Testis (tissue), 3 donors: Measurements from ENCODE around the gene ZNF362. TPM values are rescaled to one million over a fixed set of nuclear protein-coding genes. Genes with fewer than 3 reads are reported as not detected.
"Not testable (repeated sequence)": the region's sequence is repeated elsewhere in the genome, so short reads cannot be mapped to it uniquely, and the experiment has no call there.

Source experiments
- DNase-seq: peaks from one replicate; pipeline ENCODE4 v3.0.0-alpha.2; 2019
- H3K27ac ChIP-seq, 2 donors: fragments of 200-600 bp; sonication (generic); one replicate each; pipeline ENCODE4 v1.5.1; 2019
- H3K27me3 ChIP-seq: fragments of 200-600 bp; sonication (generic); one replicate; pipeline ENCODE4 v1.5.1; 2019
- H3K36me3 ChIP-seq: fragments of 200-600 bp; sonication (generic); one replicate; pipeline ENCODE4 v1.5.1; 2017; ENCODE audit warnings: low read depth; ENCODE audit errors: missing control alignments
- H3K4me1 ChIP-seq: fragments of 200-600 bp; sonication (generic); one replicate; pipeline ENCODE4 v1.5.1; 2019
- H3K4me3 ChIP-seq, 2 donors: fragments of 200-600 bp; sonication (generic); one replicate each; pipeline ENCODE4 v1.5.1; 2017 to 2019
- H3K9me3 ChIP-seq: fragments of 200-600 bp; sonication (generic); one replicate; pipeline ENCODE4 v1.5.1; 2017
- POLR2A ChIP-seq: fragments of 450-650 bp; IDR thresholded peaks from one replicate; pipeline ENCODE4 v1.6.1; 2017; ENCODE audit warnings: antibody characterized with exemption, mild to moderate bottlenecking, moderate library complexity
- WGBS, 2 donors: methylation state at CpG; one replicate each; pipeline ENCODE4 v1.1.5; 2018; 5-methylcytosine and 5-hydroxymethylcytosine counted together
- intact Hi-C: fragments of 100-400 bp; cut with DNase I; formaldehyde crosslinking; loops from one replicate; pipeline ENCODE4 v1.15.1; 2023; ENCODE audit warnings: low total_unique reads
- polyA plus RNA-seq: library from polyadenylated mRNA; stranded (reverse); fragments of 350-450 nt; fragmentation: Illumina TruSeq; extraction: RNeasy Lipid Tissue Mini Kit (QIAGEN cat#74804); gene quantifications from one replicate; pipeline ENCODE4 v1.2.3, GENCODE V29; 2014; ENCODE audit warnings: low read depth, low replicate concordance; ENCODE audit not compliant: insufficient read depth
- total RNA-seq, 2 donors: library from RNA; depleted of rRNA; stranded (reverse); fragments of >200 nt; gene quantifications; one replicate each; pipeline ENCODE4 v1.2.3, GENCODE V29; 2016
- TF ChIP-seq, protein P1 (sequence below), 3 experiments: fragments of 450-650 bp in 2 of 3; fragments of 200-600 bp in 1 of 3; sonication (generic) in 1 of 3; IDR thresholded peaks; one replicate each; pipeline ENCODE4 v1.5.1; 2016 to 2019; ENCODE audit warnings: antibody characterized with exemption in 3 of 3, mild to moderate bottlenecking in 2 of 3, moderate library complexity in 1 of 3

The ZNF362 gene
- total and polyA plus RNA-seq, 3 donors from 2014 or later, result 16.3 to 28.6 (median 26.6) TPM

DNA sequence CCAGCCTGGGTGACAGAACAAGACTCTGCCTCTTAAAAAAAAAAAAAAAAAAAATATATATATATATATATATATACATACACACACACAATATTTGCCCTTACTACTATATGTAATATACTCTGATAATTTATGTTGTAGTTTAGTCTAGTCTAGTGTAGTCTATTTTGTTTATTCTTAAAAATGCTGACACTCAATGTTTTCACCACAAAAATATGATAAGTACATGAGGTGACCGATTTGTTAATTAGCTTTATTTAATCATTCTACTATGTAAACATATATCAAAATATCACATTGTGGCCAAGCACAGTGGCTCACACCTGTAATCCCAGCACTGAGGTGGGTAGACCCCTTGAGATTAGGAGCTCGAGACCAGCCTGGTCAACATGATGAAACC lies 19.8 kb upstream of the ZNF362 start:
- Histone ChIP-seq H3K27ac (no peak overlapping the region), H3K9me3 (no peaks in the 10 kb centered on the region), H3K4me3 (no peak overlapping the region), H3K4me1 (no peaks in the 10 kb centered on the region), H3K27me3 (no peaks in the 10 kb centered on the region), H3K36me3 (no peaks in the 10 kb centered on the region)
- intact Hi-C loops, result no loop called here
- 88 to 91% methylated on average over 2 of the region's 2 CpGs for WGBS, 2 donors
- TF ChIP-seq, protein P1, sequence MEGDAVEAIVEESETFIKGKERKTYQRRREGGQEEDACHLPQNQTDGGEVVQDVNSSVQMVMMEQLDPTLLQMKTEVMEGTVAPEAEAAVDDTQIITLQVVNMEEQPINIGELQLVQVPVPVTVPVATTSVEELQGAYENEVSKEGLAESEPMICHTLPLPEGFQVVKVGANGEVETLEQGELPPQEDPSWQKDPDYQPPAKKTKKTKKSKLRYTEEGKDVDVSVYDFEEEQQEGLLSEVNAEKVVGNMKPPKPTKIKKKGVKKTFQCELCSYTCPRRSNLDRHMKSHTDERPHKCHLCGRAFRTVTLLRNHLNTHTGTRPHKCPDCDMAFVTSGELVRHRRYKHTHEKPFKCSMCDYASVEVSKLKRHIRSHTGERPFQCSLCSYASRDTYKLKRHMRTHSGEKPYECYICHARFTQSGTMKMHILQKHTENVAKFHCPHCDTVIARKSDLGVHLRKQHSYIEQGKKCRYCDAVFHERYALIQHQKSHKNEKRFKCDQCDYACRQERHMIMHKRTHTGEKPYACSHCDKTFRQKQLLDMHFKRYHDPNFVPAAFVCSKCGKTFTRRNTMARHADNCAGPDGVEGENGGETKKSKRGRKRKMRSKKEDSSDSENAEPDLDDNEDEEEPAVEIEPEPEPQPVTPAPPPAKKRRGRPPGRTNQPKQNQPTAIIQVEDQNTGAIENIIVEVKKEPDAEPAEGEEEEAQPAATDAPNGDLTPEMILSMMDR (IDR thresholded peaks at IDR 0.05), result no peak
- no peak for TF ChIP-seq POLR2A
- no peak for DNase-seq

DNA sequence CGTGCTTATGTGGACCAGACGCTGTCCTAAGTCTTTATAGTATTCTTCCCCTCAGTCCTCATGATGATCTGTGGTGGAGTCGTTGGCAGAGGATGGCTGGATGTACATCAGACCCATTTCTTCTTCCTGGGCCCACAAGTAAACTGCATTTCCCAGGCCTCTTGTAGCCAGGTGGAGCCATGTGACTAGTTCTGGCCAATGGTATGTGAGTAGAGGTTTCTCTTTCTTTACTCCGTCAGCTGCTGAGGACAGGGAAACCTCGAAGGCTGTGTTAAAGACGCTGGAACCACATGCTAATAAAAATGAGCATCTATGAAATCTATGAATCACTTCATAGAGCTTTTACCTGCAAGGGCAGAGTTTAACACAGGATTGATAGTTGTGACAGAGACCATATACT lies 18.7 kb upstream of the ZNF362 start:
- Histone ChIP-seq H3K27me3 (no peaks in the 10 kb centered on the region), H3K4me1 (no peaks in the 10 kb centered on the region), H3K9me3 (no peaks in the 10 kb centered on the region), H3K4me3 (no peak overlapping the region), H3K27ac (no peak overlapping the region), H3K36me3 (no peaks in the 10 kb centered on the region)
- DNase-seq, result no peak
- WGBS, 2 donors, result 62 to 66% methylated on average over 6 of the region's 6 CpGs
- no peak for TF ChIP-seq POLR2A
- TF ChIP-seq, protein P1 (IDR thresholded peaks at IDR 0.05), result no peak
- intact Hi-C loops, result no loop called here

DNA sequence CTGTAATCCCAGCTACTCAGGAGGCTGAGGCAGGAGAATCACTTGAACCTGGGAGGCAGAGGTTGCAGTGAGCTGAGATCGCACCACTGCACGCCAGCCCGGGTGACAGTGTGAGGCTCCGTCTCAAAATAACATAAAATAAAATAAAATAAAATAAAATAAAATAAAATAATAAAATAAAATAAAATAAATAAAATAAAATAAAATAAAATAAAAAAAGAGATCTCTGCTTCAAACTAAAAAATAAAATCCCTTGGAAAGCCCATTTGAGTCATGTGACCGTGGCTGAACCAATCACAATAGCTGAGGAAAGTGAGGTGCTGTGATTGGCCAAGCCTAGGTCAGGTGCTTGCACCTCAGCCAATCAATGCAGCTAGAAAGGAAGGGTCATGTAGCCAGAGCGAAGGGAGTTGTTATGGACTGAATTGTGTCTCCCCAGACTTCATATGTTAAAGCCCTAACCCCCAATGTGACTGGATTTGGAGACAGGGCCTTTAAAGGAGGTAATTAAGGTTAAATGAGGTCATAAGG lies 18.0 kb upstream of the ZNF362 start:
- peak; percentile 80 for DNase-seq
- H3K4me1 ChIP-seq, H3K4me3 ChIP-seq, H3K9me3 ChIP-seq, H3K27me3 ChIP-seq, H3K27ac ChIP-seq, intact Hi-C loops, H3K36me3 ChIP-seq: not testable (repeated sequence)
- WGBS, 2 donors, result 68 to 79% methylated on average over 6 of the region's 6 CpGs

DNA sequence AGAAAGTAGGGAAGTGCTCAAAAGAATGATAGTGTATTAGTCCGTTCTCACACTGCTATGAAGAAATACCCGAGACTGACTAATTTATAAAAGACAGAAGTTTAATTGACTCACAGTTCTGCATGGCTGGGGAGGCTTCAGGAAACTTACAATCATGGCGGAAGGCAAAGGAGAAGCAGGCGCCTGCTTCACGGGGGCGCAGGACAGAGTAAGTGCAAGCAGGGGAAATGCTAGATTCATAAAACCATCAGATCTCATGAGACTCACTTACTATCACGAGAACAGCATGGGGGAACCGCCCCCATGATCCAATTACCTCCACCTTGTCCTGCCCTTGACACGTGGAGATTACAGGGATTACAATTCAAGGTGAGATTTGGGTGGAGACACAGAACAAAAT lies 16.9 kb upstream of the ZNF362 start:
- H3K27ac ChIP-seq, H3K9me3 ChIP-seq, H3K36me3 ChIP-seq, DNase-seq, H3K27me3 ChIP-seq, H3K4me1 ChIP-seq, intact Hi-C loops, H3K4me3 ChIP-seq: not testable (repeated sequence)
- WGBS, 2 donors, result 53 to 63% methylated on average over 9 of the region's 9 CpGs

DNA sequence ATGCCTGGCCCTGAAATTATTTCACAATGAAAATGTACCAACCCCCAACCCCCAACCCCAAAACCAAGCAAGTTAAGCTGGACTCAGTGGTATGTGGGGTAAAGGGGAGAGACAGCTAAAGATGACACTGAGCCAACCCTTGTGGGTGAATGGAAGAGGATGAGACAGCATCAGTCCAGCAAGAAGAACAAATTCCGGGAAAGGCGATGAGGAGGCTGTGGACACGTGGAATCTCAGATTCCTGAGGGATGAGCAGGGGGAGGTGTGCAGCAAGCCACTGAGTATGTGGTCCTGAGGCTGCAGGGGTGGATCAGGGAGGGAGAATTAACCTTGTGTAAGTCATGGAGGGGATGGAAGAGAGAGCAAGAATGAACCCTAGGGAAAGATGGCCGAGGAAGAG lies 14.4 kb upstream of the ZNF362 start:
- DNase-seq, result no peak
- Histone ChIP-seq H3K36me3 (no peaks in the 10 kb centered on the region), H3K27ac (no peak overlapping the region), H3K4me1 (no peaks in the 10 kb centered on the region), H3K9me3 (no peaks in the 10 kb centered on the region), H3K27me3 (no peaks in the 10 kb centered on the region), H3K4me3 (no peak overlapping the region)
- TF ChIP-seq POLR2A, result no peak
- TF ChIP-seq, protein P1 (IDR thresholded peaks at IDR 0.05), result no peak
- intact Hi-C loops, result no loop called here
- whole genome bisulfite sequencing, 2 donors, result 87 to 91% methylated on average over 4 of the region's 4 CpGs

DNA sequence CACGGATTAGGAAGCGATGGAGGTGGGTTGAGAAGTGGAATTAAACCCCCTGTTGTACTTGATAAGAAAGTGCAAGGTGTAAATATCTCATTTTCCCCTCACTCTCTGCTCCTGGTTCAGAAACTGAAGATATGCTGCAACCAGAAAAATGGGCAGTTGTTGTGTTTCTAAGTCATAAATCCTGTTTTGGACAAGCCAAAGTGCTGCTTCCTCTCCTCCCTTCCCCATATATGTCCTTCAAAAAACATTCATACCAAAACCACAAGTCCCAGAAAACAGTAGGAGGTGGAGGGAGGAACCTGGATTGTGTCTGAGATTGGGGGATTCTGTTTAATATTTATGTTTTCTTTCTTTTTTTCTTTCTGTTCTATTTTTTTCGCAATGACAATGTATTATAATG lies 13.6 kb upstream of the ZNF362 start:
- 39 to 43% methylated on average over 3 of the region's 3 CpGs for WGBS, 2 donors
- Histone ChIP-seq H3K27me3 (no peaks in the 10 kb centered on the region), H3K9me3 (no peaks in the 10 kb centered on the region), H3K36me3 (no peaks in the 10 kb centered on the region), H3K4me1 (no peaks in the 10 kb centered on the region), H3K4me3 (no peak overlapping the region), H3K27ac (no peak overlapping the region)
- no peak for TF ChIP-seq POLR2A
- TF ChIP-seq, protein P1 (IDR thresholded peaks at IDR 0.05), result no peak
- intact Hi-C loops, result no loop called here
- DNase-seq, result no peak
